Astrocyte (in vitro differentiated cells and primary cell): Measurements from ENCODE around the gene COL11A2.

Experiments used
- EZH2 ChIP-seq: IDR thresholded peaks from 2 replicates; pipeline ENCODE4 v1.6.1; 2012; ENCODE audit warnings: mild to moderate bottlenecking, low read length, inconsistent platforms; ENCODE audit not compliant: insufficient read depth
- TF ChIP-seq, protein P1 (sequence below): IDR thresholded peaks from 2 replicates; pipeline ENCODE4 v1.5.1; 2011; ENCODE audit warnings: low read depth, mild to moderate bottlenecking, inconsistent platforms, low read length, moderate library complexity; ENCODE audit not compliant: insufficient read depth

DNA sequence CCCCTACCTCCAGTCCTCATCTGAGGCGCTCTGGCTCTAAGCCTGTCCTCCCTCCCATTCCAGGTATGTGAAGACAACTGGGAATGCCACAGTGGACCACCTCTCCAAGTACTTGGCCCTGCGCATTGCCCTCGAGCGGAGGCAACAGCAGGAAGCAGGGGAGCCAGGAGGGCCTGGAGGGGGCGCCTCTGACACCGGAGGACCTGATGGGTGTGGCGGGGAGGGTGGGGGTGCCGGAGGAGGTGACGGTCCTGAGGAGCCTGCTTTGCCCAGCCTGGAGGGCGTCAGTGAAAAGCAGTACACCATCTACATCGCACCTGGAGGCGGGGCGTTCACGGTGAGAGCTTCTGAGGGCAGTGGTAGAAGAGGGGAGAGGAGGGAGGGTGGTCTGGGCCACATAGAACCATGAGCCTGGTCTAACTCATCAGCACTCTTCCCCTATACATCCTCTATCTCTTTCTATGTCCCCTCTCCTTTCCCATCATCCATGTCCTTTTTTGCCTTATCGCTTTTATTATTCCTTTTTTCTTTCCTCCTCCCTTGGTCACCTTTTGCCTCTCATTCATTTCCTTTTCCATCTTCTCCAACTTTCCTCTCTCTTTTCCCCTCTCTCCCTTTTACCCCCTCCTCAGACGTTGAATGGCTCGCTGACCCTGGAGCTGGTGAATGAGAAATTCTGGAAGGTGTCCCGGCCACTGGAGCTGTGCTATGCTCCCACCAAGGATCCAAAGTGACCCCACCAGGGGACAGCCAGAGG, 19.6 kb upstream of the COL11A2 start:
- TF ChIP-seq, protein P1, sequence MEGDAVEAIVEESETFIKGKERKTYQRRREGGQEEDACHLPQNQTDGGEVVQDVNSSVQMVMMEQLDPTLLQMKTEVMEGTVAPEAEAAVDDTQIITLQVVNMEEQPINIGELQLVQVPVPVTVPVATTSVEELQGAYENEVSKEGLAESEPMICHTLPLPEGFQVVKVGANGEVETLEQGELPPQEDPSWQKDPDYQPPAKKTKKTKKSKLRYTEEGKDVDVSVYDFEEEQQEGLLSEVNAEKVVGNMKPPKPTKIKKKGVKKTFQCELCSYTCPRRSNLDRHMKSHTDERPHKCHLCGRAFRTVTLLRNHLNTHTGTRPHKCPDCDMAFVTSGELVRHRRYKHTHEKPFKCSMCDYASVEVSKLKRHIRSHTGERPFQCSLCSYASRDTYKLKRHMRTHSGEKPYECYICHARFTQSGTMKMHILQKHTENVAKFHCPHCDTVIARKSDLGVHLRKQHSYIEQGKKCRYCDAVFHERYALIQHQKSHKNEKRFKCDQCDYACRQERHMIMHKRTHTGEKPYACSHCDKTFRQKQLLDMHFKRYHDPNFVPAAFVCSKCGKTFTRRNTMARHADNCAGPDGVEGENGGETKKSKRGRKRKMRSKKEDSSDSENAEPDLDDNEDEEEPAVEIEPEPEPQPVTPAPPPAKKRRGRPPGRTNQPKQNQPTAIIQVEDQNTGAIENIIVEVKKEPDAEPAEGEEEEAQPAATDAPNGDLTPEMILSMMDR = no peak
- no peak for TF ChIP-seq EZH2
